Prostate gland (tissue), 2 donors: ENCODE results near the gene STXBP6. TPM values are rescaled to one million over a fixed set of nuclear protein-coding genes. Genes with fewer than 3 reads are reported as not detected.

ENCODE experiments used
- DNase-seq: peaks from one replicate; pipeline ENCODE4 v3.0.0-alpha.2; 2019; ENCODE audit warnings: low spot score
- H3K27ac ChIP-seq, 2 donors: fragments of 200-600 bp; sonication (generic); 2 replicates each; pipeline ENCODE4 v1.5.1; 2017 to 2019
- H3K27me3 ChIP-seq: fragments of 200-600 bp; sonication (generic); replicated peaks from 2 replicates; pipeline ENCODE4 v1.5.1; 2019; ENCODE audit not compliant: insufficient read depth
- H3K36me3 ChIP-seq, 2 donors: fragments of 200-600 bp; sonication (generic); 1 replicate in 1 of 2; 2 replicates in 1 of 2; pipeline versions ENCODE4 v1.5.1 to v1.8.1; 2017 to 2019
- H3K4me1 ChIP-seq: fragments of 200-600 bp; sonication (generic); replicated peaks from 2 replicates; pipeline ENCODE4 v1.5.1; 2019
- H3K4me3 ChIP-seq, 2 donors: fragments of 200-600 bp; sonication (generic); 2 replicates each; pipeline ENCODE4 v1.5.1; 2017 to 2019
- H3K9me3 ChIP-seq: fragments of 200-600 bp; sonication (generic); 2 replicates; pipeline ENCODE4 v1.5.1; 2017
- POLR2A ChIP-seq: fragments of 450-650 bp; IDR thresholded peaks from one replicate; pipeline ENCODE4 v1.6.1; 2016; ENCODE audit warnings: antibody characterized with exemption, mild to moderate bottlenecking
- POLR2AphosphoS5 ChIP-seq: sonication (generic); formaldehyde crosslinking; IDR thresholded peaks from one replicate; pipeline ENCODE4 v1.6.1; 2017; ENCODE audit warnings: antibody characterized with exemption
- WGBS: methylation state at CpG from one replicate; pipeline ENCODE4 v1.1.5; 2018; 5-methylcytosine and 5-hydroxymethylcytosine counted together
- intact Hi-C: fragments of 100-400 bp; cut with DNase I; formaldehyde crosslinking; loops from one replicate; pipeline ENCODE4 v1.14.2; 2022
- total RNA-seq, 2 donors: library from RNA; depleted of rRNA; stranded (reverse); fragments of >200 nt; gene quantifications; one replicate each; pipeline ENCODE4 v1.1.0, GENCODE V29; 2016
- TF ChIP-seq, protein P1 (sequence below), 4 experiments: fragments of 200-600 bp in 2 of 4; fragments of 450-650 bp in 2 of 4; sonication (generic) in 2 of 4; IDR thresholded peaks; 1 replicate in 3 of 4; 2 replicates in 1 of 4; pipeline ENCODE4 v1.5.1; 2016 to 2019; ENCODE audit warnings: antibody characterized with exemption in 4 of 4, mild to moderate bottlenecking in 2 of 4, moderate library complexity in 2 of 4

The STXBP6 gene
- total RNA-seq, 2 donors from 2014 or later = 12.4 to 32.3 TPM

DNA sequence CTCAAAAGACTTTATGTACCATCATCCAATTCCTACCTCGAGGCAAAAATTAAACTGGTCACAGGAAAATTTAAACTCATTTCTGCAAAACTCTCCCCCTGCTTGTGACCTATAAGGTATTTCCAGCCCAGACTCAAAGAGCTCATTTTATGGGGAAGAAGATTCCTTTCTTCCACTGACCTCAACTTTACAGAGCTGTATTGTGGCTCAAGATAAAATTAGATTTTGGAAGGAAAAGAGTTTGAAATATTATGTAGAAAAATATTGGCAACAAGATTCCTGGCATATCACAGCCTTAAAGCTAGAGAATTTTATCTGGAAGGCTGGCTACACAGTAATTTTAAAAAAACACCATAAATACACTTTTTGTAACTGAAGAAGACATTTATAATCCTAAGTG, 91.7 kb downstream of the STXBP6 start:
- H3K4me3 ChIP-seq = no peak overlapping the region
- no peak overlapping the region for H3K27ac ChIP-seq
- TF ChIP-seq POLR2A (no peak), POLR2AphosphoS5 (no peak)
- TF ChIP-seq, protein P1, sequence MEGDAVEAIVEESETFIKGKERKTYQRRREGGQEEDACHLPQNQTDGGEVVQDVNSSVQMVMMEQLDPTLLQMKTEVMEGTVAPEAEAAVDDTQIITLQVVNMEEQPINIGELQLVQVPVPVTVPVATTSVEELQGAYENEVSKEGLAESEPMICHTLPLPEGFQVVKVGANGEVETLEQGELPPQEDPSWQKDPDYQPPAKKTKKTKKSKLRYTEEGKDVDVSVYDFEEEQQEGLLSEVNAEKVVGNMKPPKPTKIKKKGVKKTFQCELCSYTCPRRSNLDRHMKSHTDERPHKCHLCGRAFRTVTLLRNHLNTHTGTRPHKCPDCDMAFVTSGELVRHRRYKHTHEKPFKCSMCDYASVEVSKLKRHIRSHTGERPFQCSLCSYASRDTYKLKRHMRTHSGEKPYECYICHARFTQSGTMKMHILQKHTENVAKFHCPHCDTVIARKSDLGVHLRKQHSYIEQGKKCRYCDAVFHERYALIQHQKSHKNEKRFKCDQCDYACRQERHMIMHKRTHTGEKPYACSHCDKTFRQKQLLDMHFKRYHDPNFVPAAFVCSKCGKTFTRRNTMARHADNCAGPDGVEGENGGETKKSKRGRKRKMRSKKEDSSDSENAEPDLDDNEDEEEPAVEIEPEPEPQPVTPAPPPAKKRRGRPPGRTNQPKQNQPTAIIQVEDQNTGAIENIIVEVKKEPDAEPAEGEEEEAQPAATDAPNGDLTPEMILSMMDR (IDR thresholded peaks at IDR 0.05) = no peak
- H3K4me1 ChIP-seq = no peaks in the 10 kb centered on the region
- intact Hi-C loops = loop anchor here (5.0 kb wide), 1 partner anchor 89 kb away; no protein-coding TSS in a partner anchor
- no peaks in the 10 kb centered on the region for H3K9me3 ChIP-seq
- no peak for DNase-seq
- no peaks in the 10 kb centered on the region for H3K27me3 ChIP-seq
- no peaks in the 10 kb centered on the region for H3K36me3 ChIP-seq
- 21% methylated on average over 1 of the region's 1 CpG for WGBS

DNA sequence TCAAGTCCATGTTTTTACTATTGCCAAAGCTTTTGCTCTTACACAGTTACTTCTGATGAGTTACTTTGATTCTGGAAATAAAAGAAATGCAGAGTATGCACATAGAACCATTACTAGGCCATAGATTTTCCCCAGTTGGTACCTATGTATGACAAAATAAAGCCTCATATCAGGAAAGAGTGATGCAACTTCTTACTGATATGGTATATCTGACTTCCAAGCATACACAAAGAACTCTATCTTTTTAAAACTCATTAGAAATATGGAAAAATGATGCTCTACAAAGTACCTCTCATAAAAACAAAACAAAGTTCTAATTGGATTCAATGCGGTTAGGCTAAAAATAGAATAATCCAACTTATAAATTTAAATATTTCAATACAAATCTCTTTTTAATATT, 92.1 kb downstream of the STXBP6 start:
- Histone ChIP-seq H3K27me3 (no peaks in the 10 kb centered on the region), H3K4me3 (no peak overlapping the region), H3K27ac (no peak overlapping the region), H3K36me3 (no peaks in the 10 kb centered on the region), H3K4me1 (no peaks in the 10 kb centered on the region), H3K9me3 (no peaks in the 10 kb centered on the region)
- TF ChIP-seq POLR2A (no peak), POLR2AphosphoS5 (no peak)
- TF ChIP-seq, protein P1 (IDR thresholded peaks at IDR 0.05) = no peak
- no peak for DNase-seq
- 83% methylated on average over 1 of the region's 1 CpG for WGBS
- intact Hi-C loops = loop anchor here (5.0 kb wide), 1 partner anchor 89 kb away; no protein-coding TSS in a partner anchor

GRCh38 chr14:24956104-24956503, 93.8 kb downstream of the STXBP6 start:
- TF ChIP-seq POLR2AphosphoS5 (no peak), POLR2A (no peak)
- TF ChIP-seq, protein P1 (IDR thresholded peaks at IDR 0.05) = no peak
- intact Hi-C loops = loop anchor here (5.0 kb wide), 1 partner anchor 91 kb away; no protein-coding TSS in a partner anchor
- Histone ChIP-seq H3K4me3 (no peak overlapping the region), H3K27ac (no peak overlapping the region), H3K27me3 (no peaks in the 10 kb centered on the region), H3K4me1 (no peaks in the 10 kb centered on the region), H3K9me3 (no peaks in the 10 kb centered on the region), H3K36me3 (no peaks in the 10 kb centered on the region)
- 71% methylated on average over 4 of the region's 4 CpGs for WGBS
- no peak for DNase-seq

- no peaks in the 10 kb centered on the region for H3K36me3 ChIP-seq
- TF ChIP-seq, protein P1 (IDR thresholded peaks at IDR 0.05) = no peak
- TF ChIP-seq POLR2A = no peak
- no peak for TF ChIP-seq POLR2AphosphoS5
- no peaks in the 10 kb centered on the region for H3K27me3 ChIP-seq
- H3K9me3 ChIP-seq = no peaks in the 10 kb centered on the region
- H3K4me3 ChIP-seq = no peak overlapping the region
- WGBS = 91% methylated on average over 2 of the region's 2 CpGs
- intact Hi-C loops = loop anchor here (5.0 kb wide), 1 partner anchor 93 kb away; no protein-coding TSS in a partner anchor
- no peak for DNase-seq
- no peak overlapping the region for H3K27ac ChIP-seq
- H3K4me1 ChIP-seq = no peaks in the 10 kb centered on the region
Observed at GRCh38 chr14:24954700-24955037, 95.3 kb downstream of the STXBP6 start.

DNA sequence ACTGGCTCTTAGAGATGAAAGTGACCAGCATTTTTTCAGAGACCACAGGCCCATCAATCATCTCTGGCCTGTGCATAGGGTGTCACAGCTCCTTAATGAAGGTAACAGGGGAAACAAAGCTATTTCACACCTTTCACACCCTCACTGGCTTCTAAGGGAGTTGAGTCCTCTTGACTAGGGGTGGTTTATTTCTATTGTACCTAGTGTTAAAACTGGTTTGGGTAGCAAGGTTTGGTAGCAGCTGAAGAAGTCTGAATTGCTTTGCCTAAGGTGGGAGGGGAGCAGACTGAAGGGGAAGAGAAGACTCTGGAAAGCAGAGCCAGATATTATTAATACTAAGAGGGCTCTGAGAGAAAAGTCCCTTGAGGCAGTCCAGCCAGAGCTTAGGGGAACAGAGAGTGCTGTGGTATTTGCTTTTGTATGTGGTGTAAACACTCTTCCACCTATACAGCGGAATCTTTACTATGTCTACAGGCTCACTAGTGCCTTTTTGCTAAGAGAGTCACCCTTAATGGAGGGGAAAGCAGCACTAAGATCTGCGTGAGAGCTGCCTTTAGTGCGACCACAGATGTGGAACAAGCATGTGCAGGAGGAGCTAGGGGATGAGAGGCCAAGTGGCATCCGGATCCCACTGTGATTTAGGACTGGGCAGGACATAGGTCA, 95.8 kb downstream of the STXBP6 start:
- WGBS = 66% methylated on average over 4 of the region's 4 CpGs
- Histone ChIP-seq H3K27me3 (no peaks in the 10 kb centered on the region), H3K9me3 (no peaks in the 10 kb centered on the region), H3K4me1 (no peaks in the 10 kb centered on the region), H3K27ac (no peak overlapping the region), H3K4me3 (no peak overlapping the region), H3K36me3 (no peaks in the 10 kb centered on the region)
- intact Hi-C loops = no loop called here
- TF ChIP-seq, protein P1 (IDR thresholded peaks at IDR 0.05) = no peak
- peak; percentile 10 for TF ChIP-seq POLR2AphosphoS5
- TF ChIP-seq POLR2A = no peak
- DNase-seq = no peak
